Measurements from ENCODE around the gene LDLRAD2.

The LDLRAD2 gene

DNA sequence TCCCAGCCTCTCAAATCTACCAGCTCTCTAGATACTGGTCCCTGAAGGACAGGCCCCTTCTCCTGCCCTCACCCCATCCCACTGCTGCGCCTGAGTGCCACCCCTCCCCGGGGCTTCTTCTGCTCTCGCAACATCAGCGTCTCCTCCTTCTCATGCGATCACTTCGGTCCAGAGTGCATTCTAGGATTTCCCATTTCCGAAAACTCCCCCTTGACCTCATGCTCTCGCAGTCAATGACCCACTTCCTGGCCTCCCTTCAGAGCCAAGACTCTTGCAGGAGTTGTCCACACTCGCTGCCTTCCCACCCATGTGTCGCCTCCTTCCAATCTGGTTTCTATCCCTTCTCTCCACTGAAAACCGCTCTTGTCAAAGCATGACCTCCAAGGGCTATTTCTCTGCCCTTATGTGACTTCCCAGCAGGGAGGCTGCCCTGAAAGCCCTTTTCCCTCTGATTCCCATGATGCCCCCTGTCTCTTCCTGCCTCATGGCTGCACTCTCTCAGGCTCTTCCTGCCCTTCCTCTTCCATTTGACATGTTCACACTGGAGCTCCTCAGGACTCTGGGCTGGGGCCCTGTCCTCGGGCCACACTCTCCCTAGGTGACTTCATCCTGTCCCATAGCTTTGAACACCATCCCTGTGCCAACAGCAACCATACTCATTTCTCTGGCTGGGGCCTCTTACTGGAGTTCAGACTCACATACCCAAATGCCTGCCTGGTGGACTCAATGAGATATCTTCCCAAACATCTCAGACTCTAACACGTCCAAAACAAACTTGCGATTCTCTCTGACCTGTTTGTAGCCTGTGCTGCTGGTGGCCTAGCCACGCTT, 46.0 kb downstream of the LDLRAD2 start:
- DNase-seq (ENCODE audit: low read depth in 1 of 2, low spot score in 1 of 2): no peak

DNA sequence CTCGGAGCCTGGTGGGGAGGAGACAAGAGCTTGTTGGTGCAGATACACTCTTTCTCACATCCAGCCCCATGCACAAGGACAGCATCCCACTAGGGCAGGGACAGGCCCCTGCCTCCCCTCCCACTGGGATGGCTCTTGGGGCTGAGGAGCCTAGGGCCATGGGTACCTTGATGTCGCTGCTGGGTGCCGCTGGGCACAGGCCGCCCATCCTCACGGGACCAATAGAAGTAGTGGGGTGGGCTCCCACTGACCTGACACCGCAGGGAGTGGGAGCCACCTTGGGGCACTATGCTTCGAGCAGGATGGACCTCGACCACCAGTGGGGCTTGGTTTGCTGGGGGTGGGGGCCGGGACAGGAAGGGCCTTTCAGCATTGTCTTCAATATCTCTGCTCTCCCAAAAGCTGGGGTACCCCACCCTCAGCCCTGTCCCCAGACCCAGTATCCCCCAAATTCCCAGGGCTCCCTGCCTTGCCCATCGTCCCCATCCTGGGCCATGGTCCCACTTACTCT, 47.7 kb downstream of the LDLRAD2 start:
- DNase-seq (ENCODE audit: low read depth in 1 of 2, low spot score in 1 of 2): no peak

DNA sequence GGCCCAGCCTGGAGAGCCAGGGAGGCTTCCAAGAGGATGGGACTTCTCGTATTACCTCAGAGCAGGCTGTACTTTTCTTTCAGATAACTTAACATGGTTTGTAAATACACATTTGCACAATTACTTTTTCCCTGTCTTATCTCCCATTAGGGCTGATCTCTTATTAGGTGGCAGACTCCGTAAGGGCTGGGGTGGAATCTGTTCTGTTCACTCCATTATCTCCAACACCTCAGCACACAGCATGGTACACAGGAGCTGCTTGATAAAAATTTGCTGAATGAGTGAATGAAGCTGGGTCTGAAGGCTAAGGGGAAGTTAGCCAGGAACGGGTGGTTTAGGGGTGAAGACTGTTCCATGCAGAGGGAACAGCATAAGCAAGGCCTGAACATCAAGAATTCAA, 48.9 kb downstream of the LDLRAD2 start:
- DNase-seq (ENCODE audit: low read depth in 1 of 2, low spot score in 1 of 2): no peak

DNA sequence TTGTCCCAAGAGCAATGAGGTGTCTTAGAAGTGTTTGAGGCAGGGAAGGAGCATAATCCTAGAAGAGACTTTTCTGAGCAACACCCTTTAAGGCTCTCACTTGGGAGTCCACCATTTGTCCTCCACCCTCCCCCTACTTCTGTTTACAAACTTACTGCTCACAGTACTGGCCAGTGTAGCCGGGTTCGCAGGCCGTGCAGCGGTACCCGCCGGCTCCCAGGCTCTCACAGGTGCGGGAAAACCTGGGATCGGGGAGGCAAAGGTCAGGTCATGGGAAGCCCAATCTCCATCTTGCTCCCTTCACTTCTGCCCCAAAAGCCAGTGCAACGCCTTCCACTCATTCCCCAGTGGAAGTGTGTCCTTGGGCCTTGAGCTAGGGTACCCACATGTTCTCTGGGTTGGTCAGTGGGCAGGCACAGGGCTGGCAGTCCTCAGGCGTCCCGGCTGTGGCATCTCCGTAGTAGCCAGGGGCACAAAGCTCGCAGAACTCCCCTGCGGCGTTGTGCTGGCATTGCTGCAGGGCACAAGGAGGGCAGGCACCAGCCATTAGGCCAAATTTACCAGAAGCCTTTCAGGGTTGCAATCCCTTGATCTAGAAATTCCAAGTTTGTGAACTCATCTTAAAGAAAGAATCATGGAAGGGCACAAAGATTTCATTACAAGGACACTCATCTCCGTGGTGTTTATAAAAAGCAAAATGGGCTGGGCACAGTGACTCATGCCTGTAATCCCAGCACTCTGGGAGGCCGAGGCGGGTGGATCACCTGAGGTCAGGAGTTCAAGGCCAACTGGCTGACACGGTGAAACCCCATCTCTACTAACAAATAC, 49.8 kb downstream of the LDLRAD2 start:
- DNase-seq (ENCODE audit: low read depth in 1 of 2, low spot score in 1 of 2): no peak

DNA sequence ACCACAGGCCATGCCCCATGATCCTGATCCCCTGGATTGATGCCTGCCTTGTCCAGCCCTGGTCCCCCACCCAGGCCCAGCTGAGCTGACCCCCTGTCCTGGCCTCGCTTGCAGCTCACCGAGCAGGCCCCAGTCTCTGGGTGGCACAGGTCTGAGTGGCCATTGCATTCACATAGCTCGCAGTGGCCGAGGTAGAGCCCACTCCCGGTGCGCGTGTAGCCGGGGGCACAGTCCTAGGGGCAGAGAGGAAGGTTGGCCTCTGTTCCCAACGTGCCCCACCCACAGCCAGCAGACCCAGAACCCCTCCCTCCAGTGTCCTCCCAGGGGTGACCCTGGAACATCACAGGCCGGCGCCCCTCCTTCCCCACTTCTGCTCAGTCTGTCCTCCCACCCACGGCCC, 51.9 kb downstream of the LDLRAD2 start:
- DNase-seq (ENCODE audit: low read depth in 1 of 2, low spot score in 1 of 2): no peak

DNA sequence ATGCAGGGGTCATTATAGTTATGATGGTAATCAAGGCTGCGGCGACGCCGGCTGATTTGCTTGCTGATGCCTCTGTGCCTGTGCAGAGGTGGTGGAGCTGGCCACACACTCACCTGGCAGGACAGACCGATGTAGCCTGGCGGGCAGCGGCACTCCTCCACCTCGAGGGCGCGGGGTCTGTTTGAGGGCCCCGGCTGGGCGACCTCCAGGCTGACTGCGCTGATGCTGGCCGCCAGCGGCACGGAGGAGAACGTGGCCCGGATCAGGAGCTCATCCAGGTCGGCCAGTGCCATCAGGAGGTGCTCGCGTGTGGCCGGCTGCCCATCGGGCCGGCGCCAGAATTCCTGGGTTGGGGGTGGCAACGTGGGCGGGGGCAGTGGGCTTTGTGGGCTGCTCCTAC, 52.7 kb downstream of the LDLRAD2 start:
- DNase-seq (ENCODE audit: low read depth in 1 of 2, low spot score in 1 of 2): no peak

DNA sequence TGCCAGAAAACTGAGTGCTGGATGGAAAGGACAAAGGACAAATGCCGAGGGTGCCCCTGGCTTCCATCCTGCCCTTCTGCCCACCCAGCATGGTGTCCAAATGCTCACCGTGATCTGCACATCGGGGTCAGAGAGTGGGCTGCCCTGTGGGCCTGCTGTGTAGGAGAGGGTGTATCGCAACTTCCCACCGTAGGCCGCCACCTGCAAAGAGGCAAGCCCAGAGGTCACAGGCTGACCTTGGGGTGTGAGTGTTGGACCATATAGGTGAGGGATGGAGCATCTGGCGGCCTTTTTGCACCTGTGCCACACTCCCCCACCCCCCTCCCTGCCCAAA, 53.5 kb downstream of the LDLRAD2 start:
- DNase-seq (ENCODE audit: low read depth in 1 of 2, low spot score in 1 of 2): no peak

DNA sequence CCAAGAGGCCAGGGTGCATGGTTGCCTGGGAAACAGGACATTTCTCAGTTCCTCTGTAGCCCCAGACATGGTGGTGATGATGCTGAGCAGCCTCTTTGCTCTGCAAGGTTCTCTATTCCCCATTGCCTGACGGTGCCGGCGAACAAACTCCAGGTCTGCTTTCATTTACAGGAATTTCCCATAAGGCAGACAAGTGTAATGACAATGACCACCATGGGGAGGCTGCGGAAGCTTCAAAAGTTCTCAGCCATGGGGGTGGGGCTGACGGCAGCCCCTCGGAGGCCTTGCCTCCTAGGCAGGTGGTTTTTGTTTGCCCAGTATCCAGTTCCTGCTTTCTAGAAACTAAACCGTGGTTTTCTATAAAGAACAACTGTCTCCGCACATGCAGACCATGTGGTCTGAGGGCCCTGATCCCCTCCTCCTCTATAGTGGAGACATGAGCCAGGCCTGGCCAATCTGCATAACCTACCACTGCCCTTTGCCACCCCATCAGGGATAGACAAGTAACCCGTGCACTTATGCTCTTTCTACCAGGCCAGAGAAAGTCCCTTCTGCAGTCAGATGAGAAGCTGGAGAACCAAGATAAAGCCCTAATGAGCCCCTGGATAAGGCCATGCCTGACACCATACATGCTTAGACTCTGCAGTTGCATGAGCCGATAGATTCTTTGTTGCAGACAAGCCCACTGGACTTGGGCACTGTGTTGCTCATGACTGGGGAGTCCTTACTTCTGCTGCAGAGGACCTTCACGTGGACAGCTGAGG, 54.1 kb downstream of the LDLRAD2 start:
- no peak for DNase-seq (ENCODE audit: low read depth in 1 of 2, low spot score in 1 of 2)

DNA sequence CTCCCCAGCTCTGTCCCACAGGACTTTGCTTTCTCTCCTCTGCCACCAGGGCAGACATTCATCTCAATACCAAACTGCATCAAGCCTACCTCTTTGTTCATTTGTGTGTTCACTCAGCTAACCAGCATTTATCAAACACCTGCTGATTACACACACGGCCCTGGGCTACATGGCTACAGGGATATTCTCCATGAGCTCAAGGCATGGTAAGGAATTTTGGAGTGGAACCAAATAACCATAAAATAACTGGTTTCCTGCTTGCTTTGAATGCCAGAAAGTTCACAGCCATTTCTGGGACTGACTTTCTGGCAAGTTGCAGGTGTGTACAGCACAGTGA, 54.6 kb downstream of the LDLRAD2 start:
- no peak for DNase-seq (ENCODE audit: low read depth in 1 of 2, low spot score in 1 of 2)

DNA sequence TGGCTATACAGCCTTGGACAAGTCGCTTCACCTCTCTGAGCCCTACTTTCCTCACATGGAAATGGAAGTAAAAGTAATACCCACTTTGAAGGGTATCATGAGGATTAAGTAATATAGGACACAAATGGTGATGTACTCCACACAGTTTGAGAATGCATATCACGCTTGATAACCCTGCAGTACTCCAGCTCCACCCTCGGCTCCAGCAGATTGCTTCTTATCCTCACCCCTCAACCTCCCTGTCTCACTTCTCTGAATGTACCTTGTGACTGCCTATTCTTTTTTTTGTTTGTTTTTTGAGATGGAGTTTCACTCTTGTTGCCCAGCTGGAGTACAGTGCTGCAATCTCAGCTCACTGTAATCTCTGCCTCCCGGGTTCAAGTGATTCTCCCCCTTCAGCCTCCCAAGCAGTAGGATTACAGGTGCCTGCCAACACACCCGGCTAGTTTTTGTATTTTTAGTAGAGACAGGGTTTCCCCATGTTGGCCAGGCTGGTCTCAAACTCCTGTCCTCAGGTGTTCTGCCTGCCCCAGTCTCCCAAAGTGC, 55.5 kb downstream of the LDLRAD2 start:
- no peak for DNase-seq (ENCODE audit: low read depth in 1 of 2, low spot score in 1 of 2)

DNA sequence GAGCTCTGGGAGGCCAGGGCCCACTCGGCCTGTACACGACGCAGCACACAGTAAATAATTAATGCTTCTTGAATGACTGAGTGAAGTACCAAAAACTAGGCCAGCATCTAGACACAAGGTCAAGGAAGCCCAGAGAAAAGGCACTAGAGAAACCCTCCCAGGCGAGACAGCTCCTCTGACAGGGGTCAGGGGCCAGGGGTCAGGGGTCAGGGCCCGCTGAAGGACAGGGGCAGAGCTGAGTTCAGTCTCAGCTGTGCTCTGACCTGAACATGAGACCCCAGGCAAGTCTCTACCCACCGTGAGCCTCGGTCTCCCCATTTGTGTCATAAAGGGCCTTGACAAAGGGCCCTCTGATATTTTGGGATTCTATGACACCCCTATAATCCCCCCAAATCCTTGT, 56.4 kb downstream of the LDLRAD2 start:
- DNase-seq (ENCODE audit: low read depth in 1 of 2, low spot score in 1 of 2): no peak

DNA sequence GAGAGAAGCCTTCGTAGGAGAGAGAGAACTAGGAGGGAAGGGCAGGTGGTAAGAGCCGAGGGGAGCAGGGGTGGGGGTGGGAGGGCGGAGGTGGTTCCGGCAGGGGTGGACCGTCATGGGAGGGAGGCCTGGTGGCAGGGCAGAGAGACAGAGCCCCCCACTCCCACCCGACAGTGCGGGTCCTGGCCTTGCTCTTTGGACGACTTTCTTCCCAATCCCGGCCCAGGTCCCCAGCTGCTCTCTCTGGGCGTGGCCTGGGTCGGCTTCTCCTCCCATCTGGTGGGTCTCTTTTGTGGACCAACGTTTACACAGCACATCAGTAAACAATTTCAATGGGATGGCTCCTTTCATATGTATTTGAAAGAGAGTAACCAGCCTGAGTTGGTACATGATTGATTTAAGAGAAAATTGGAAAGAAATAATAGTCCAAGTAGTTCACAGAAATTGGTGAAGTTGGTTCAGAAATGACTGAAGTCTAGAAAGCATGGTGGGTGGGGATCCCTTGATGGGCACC, 56.9 kb downstream of the LDLRAD2 start:
- no peak for DNase-seq (ENCODE audit: low read depth in 1 of 2, low spot score in 1 of 2)

DNA sequence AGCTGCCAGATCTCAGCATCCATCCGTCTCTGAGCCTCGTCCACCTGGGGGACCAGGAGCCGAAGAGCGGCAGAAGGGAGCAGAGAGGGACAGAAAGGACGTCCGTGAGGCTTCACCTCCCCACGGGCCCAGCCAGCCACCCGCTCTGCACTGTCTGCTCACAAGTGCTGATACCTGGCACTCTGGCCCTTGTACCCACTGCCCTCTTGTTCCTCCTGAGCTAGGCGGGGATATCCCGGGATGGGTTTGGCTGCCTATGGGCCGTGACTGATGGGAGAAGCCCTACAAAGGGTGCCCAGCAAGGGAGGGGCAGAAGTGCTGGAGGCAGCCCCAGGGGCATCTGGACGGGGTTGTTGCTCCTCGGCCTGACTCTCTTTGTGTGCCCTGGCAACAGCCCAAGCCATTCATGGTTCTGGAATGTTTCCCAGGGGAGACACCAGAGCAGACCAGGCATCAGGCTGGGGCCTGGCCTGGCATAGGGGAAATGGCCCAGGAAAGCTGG, 57.6 kb downstream of the LDLRAD2 start:
- no peak for DNase-seq (ENCODE audit: low read depth in 1 of 2, low spot score in 1 of 2)

DNA sequence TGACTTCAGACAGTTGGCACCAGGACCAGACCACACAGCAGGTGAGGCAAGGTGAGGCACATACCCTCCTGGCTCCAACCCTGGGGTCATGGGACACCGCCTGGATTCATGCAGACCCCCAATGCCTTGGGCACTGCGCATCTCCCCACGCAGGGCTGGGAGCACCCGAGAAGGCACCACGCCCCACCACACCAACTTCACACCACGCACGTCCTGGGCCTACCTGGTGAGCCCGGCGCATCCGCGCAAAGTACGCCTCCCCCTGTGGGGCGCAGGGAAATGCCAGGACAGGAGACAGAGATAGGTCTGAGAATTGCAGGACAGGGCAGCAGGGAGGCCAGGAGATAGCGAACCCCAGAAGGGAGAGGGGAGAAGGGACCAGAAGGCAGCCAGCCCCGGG, 58.5 kb downstream of the LDLRAD2 start:
- DNase-seq (ENCODE audit: low read depth in 1 of 2, low spot score in 1 of 2): no peak

DNA sequence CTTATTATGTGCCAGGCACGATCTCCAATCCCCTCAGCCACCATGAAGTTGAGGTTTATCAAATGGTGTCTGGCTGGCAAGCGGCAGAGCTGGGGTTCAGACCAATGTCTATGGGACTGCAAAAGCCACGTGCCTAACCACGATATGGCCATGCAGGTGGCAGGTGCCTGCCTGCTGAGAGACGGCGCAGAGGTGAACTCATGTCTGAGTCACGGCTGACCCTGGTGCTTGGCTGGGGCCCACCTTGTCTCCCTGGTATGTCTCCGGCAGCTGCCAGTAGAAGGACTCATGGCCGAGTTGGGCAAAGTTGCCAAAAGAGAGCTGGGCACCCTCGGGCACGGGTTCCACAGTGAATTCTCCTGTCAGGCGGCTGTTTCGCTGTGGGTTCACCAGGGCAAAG, 59.9 kb downstream of the LDLRAD2 start:
- DNase-seq (ENCODE audit: low read depth in 1 of 2, low spot score in 1 of 2): no peak

DNA sequence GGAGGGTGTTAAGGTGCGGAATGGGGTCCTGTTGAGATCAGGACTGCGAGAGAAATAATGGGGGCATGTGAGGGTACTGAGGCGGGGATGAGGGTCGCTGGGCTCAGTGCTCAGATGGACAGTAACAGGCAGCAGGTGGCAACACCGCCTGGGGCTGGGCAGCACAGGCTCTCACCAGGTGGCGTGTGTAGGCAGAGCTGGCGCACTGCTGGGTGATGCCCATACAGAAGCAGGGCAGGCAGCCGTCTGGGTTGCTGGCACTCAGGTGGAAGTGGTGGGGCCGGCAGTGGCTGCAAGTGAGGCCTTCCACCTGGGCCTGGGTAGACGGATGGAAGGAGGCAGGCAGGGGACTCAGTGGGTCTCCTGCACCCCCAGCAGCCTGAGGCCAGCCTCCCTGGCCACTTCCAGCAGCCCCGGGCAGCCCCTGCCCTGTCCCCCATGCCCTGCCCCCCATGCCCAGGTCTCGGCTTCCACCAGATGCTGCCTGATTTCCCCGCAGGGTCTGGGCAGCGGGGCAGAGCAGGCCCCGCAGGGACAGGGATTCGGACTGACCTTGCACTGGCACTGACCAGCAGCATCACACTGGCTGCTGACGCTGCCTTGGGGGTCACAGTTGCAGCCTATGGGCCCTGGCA, 60.5 kb downstream of the LDLRAD2 start:
- no peak for DNase-seq (ENCODE audit: low read depth in 1 of 2, low spot score in 1 of 2)

DNA sequence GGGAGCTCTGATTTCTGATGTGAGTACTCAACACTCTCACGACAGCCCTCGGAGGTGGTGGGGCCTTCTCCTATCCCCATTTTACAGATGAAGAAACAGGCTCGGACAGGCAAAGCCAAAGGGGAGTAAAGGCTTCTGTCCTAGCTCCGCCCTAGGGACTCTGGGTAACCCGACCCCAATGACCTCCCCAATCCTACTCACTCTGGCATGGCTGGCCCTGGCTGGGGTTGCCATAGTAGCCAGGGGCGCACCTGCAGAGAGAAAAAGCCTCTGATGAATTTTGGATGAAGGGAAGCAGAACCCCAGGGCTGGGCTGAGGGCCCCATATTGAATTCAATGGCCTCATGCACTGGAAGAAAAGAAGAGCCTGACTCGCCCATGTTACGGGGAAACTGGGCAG, 61.1 kb downstream of the LDLRAD2 start:
- DNase-seq (ENCODE audit: low read depth in 1 of 2, low spot score in 1 of 2): no peak

DNA sequence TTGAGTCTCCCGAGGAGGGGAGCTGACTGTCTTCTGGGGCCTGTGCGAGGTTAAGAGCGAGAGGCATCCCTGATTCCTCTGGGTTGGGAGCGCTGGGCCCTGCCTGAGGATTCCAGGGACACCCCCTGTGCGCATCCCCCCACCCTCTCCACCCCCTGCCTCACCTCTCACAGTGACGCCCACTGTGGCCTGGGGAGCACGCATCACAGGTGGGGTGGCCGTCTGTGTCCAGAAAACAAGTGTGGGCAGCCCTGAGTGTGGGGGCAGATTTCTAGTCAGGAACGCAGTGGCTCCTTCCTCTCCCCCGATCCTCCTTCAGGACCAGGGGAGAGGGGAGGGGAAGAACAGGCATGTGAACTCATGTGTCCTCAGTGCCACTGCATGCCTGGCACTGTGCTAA, 61.7 kb downstream of the LDLRAD2 start:
- DNase-seq (ENCODE audit: low read depth in 1 of 2, low spot score in 1 of 2): no peak

DNA sequence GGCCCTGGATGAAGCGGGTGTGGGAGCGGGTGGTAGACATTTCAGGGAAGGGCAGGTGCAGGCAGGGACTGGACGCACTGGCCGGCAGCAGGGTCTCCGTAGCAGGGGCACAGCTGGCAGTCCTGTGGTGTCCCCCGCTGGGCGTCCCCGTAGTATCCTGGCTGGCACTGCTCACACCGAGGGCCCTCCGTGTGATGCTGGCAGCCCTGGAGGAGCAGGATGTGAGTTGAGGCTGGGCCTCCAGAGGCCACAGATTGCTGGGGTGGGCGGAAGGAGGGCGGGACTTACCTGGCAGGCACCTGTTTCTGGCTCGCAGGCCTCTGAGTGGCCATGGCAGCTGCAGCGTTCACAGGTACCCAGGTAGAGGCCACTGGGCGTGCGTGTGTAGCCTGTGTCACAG, 62.3 kb downstream of the LDLRAD2 start:
- DNase-seq (ENCODE audit: low read depth in 1 of 2, low spot score in 1 of 2): no peak
